ENCODE results near the gene GNAL.

The GNAL gene

GRCh38 chr18:11821643-11822237 lies 132.7 kb downstream of the GNAL start:
- TF ChIP-seq EZH2 (IDR thresholded peaks at IDR 0.05; ENCODE audit: borderline replicate concordance, low read depth, low read length, severe bottlenecking) (no peak), CTCF (IDR thresholded peaks at IDR 0.05; ENCODE audit: borderline replicate concordance, extremely low read depth, low read length, poor library complexity, severe bottlenecking) (no peak)
- Histone ChIP-seq H3K27me3 (ENCODE audit: insufficient read depth, low read length, poor library complexity) (no peaks in the 10 kb centered on the region), H3K4me1 (ENCODE audit: insufficient read depth, low read length) (no peaks in the 10 kb centered on the region), H3K27ac (ENCODE audit: low read length) (no peak overlapping the region), H3K79me2 (ENCODE audit: insufficient read depth, low read length) (no peaks in the 10 kb centered on the region), H3K9me3 (ENCODE audit: insufficient read depth, low read length, severe bottlenecking) (no peaks in the 10 kb centered on the region), H3K36me3 (ENCODE audit: insufficient read depth, low read length) (no peaks in the 10 kb centered on the region), H3K4me2 (ENCODE audit: insufficient read depth, low read length) (no peak overlapping the region), H3K4me3 (ENCODE audit: low read depth in 1 of 2, low read length in 2 of 2) (no peak overlapping the region), H2AFZ (ENCODE audit: low read depth, low read length) (no peak overlapping the region), H3K9ac (ENCODE audit: low read depth, low read length) (no peak overlapping the region), H4K20me1 (ENCODE audit: insufficient read depth, low read length) (no peaks in the 10 kb centered on the region)
- ATAC-seq (ENCODE audit: insufficient read depth, low read depth) (no peak), DNase-seq (no peak)

DNA sequence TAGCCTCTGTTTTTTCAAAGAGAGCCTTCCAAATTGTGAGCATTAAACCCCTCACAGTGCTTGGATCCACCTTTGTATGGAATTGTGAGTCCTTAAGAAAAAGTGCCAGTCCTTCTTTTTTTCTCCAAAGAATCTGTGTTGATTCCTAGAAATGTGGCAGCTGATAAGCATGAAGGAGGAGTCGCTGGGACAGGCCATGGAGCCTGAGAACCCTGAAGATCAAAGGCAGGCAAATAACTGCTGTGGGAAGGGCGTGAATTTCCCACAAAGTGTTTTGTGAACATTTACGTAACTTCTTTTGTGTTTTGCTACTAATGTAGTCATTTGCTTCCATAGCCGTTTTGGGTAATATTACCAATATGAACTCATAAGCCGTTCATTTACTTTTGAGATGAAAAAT lies 134.5 kb downstream of the GNAL start:
- no peak for ATAC-seq (ENCODE audit: insufficient read depth, low read depth)
- no peak for TF ChIP-seq EZH2 (IDR thresholded peaks at IDR 0.05; ENCODE audit: borderline replicate concordance, low read depth, low read length, severe bottlenecking)
- no peak for TF ChIP-seq CTCF (IDR thresholded peaks at IDR 0.05; ENCODE audit: borderline replicate concordance, extremely low read depth, low read length, poor library complexity, severe bottlenecking)

DNA sequence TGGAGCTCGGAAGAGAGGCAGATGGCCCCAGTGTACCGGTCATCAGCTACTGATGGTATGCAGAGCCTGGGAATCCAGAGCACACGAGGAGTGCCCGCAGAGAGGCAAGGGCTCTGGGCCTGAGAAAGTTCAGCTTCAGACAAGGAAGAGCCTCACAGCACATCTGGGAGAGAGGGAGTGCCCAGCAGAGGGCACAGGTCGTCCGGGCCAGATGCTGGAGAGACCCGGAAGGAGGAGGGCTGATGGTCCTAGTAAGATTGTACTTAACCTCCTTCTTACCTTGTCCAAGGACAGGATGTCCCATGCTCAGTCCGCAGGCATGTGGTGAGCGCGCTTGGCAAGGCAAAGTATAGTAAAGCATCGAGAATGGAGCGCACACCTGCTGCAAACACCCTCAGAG lies 137.8 kb downstream of the GNAL start:
- no peak overlapping the region for H3K4me3 ChIP-seq (ENCODE audit: low read depth in 1 of 2, low read length in 2 of 2)
- no peak for TF ChIP-seq EZH2 (IDR thresholded peaks at IDR 0.05; ENCODE audit: borderline replicate concordance, low read depth, low read length, severe bottlenecking)
- TF ChIP-seq CTCF (IDR thresholded peaks at IDR 0.05; ENCODE audit: borderline replicate concordance, extremely low read depth, low read length, poor library complexity, severe bottlenecking) = no peak
- H4K20me1 ChIP-seq (ENCODE audit: insufficient read depth, low read length) = no peaks in the 10 kb centered on the region
- no peak overlapping the region for H2AFZ ChIP-seq (ENCODE audit: low read depth, low read length)
- DNase-seq (no peak), ATAC-seq (ENCODE audit: insufficient read depth, low read depth) (no peak)
- no peaks in the 10 kb centered on the region for H3K27me3 ChIP-seq (ENCODE audit: insufficient read depth, low read length, poor library complexity)
- H3K79me2 ChIP-seq (ENCODE audit: insufficient read depth, low read length) = no peaks in the 10 kb centered on the region
- no peaks in the 10 kb centered on the region for H3K36me3 ChIP-seq (ENCODE audit: insufficient read depth, low read length)
- H3K4me2 ChIP-seq (ENCODE audit: insufficient read depth, low read length) = no peak overlapping the region
- no peak overlapping the region for H3K27ac ChIP-seq (ENCODE audit: low read length)
- no peaks in the 10 kb centered on the region for H3K4me1 ChIP-seq (ENCODE audit: insufficient read depth, low read length)
- H3K9me3 ChIP-seq (ENCODE audit: insufficient read depth, low read length, severe bottlenecking) = no peaks in the 10 kb centered on the region
- no peak overlapping the region for H3K9ac ChIP-seq (ENCODE audit: low read depth, low read length)

More for the DNA sequence above, 134.5 kb downstream of the GNAL start:
- DNase-seq = no peak
- no peak overlapping the region for H3K4me2 ChIP-seq (ENCODE audit: insufficient read depth, low read length)
- H3K79me2 ChIP-seq (ENCODE audit: insufficient read depth, low read length) = no peaks in the 10 kb centered on the region
- H3K4me1 ChIP-seq (ENCODE audit: insufficient read depth, low read length) = no peaks in the 10 kb centered on the region
- no peaks in the 10 kb centered on the region for H4K20me1 ChIP-seq (ENCODE audit: insufficient read depth, low read length)
- H2AFZ ChIP-seq (ENCODE audit: low read depth, low read length) = no peak overlapping the region
- H3K9ac ChIP-seq (ENCODE audit: low read depth, low read length) = no peak overlapping the region
- H3K27ac ChIP-seq (ENCODE audit: low read length) = no peak overlapping the region
- no peaks in the 10 kb centered on the region for H3K9me3 ChIP-seq (ENCODE audit: insufficient read depth, low read length, severe bottlenecking)
- H3K4me3 ChIP-seq (ENCODE audit: low read depth in 1 of 2, low read length in 2 of 2) = no peak overlapping the region
- H3K27me3 ChIP-seq (ENCODE audit: insufficient read depth, low read length, poor library complexity) = no peaks in the 10 kb centered on the region
- no peaks in the 10 kb centered on the region for H3K36me3 ChIP-seq (ENCODE audit: insufficient read depth, low read length)

Data from DND-41 (cell line).